HL-60 (cell line): ENCODE results near the gene ACCS.

ENCODE experiments used
- DNase-seq, 2 experiments: peaks; one replicate each; pipeline ENCODE4 v3.0.0-alpha.2; 2010 to 2020; ENCODE audit warnings: low read depth in 1 of 2, low spot score in 1 of 2
- H3K27ac ChIP-seq: fragments of 250-450 bp; sonication (Bioruptor Pico); replicated peaks from 2 replicates; pipeline ENCODE4 v1.5.1; 2020; ENCODE audit warnings: mild to moderate bottlenecking, moderate library complexity
- H3K27me3 ChIP-seq: fragments of 250-450 bp; sonication (Bioruptor Pico); 2 replicates; pipeline ENCODE4 v1.5.1; 2021; ENCODE audit warnings: mild to moderate bottlenecking, moderate library complexity; ENCODE audit not compliant: insufficient read depth, poor library complexity, severe bottlenecking
- H3K4me3 ChIP-seq: replicated peaks from 2 replicates; pipeline ENCODE4 v1.5.1; 2011; ENCODE audit warnings: mild to moderate bottlenecking, control low read depth, low read length; ENCODE audit not compliant: insufficient read depth
- CTCF ChIP-seq: IDR thresholded peaks from one replicate; pipeline ENCODE4 v1.5.1; 2011; ENCODE audit warnings: low read length, control low read depth, inconsistent platforms; ENCODE audit not compliant: insufficient read depth
- GABPA ChIP-seq: IDR thresholded peaks from 2 replicates; pipeline ENCODE4 v1.6.1; 2012; ENCODE audit warnings: low read depth
- POLR2AphosphoS5 ChIP-seq: IDR thresholded peaks from 2 replicates; pipeline ENCODE4 v1.6.1; 2012; ENCODE audit warnings: low read depth
- REST ChIP-seq: IDR thresholded peaks from 2 replicates; pipeline ENCODE4 v1.6.1; 2012; ENCODE audit warnings: low read depth; ENCODE audit not compliant: insufficient replicate concordance
- SPI1 ChIP-seq: IDR thresholded peaks from 2 replicates; pipeline ENCODE4 v1.6.1; 2012; ENCODE audit warnings: low read depth, mild to moderate bottlenecking, borderline replicate concordance

Gene ACCS

DNA sequence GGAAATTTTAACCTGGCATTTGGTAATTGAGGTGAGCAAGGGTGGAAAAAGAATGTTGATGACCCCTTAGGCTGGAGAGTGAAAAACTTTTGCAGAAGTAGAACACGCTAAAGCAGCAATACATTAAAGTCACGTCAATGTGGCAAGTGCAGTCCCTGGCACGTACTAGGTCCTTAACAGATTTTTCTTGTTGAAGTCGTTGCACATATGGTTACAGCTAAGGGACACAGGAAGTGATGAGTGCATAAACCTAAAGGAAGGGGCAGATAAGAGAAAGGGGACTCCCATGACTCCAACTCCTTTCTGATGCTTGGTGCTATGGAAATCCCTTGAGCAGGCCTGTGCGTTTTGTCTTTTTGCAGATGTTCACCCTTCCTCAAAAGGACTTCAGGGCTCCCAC lies 1.2 kb downstream of the ACCS start:
- Histone ChIP-seq H3K27ac (no peak overlapping the region), H3K27me3 (no peaks in the 10 kb centered on the region), H3K4me3 (no peak overlapping the region)
- DNase-seq, result no peak
- TF ChIP-seq REST (no peak), POLR2AphosphoS5 (no peak), GABPA (no peak), SPI1 (no peak), CTCF (no peak)

DNA sequence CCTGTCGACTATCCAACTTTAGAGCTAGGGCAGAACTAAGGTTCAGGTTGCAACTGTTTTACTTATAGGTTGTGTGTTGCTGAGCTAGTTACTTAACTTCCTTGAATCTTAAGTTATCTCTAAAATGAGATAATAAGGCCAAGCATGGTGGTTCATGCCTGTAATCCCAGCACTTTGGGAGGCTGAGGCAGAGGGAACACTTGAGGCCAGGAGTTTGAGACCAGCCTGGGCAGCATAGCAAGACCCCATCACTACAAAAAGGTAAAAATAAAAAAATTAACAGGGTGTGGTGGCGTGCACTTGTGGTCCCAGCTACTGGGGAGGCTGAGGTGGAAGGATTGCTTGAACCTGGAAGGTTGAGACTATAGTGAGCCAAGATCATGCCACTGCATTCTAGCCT lies 2.1 kb downstream of the ACCS start:
- H3K4me3 ChIP-seq, result no peak overlapping the region
- no peak overlapping the region for H3K27ac ChIP-seq
- TF ChIP-seq CTCF (no peak), POLR2AphosphoS5 (no peak), SPI1 (no peak), GABPA (no peak), REST (no peak)
- no peak for DNase-seq
- no peaks in the 10 kb centered on the region for H3K27me3 ChIP-seq

- TF ChIP-seq POLR2AphosphoS5 (no peak), REST (no peak), SPI1 (no peak), GABPA (no peak), CTCF (no peak)
- no peak for DNase-seq
- Histone ChIP-seq H3K27ac (no peak overlapping the region), H3K4me3 (no peak overlapping the region), H3K27me3 (no peaks in the 10 kb centered on the region)
Measured at GRCh38 chr11:44071157-44071556, 5.1 kb downstream of the ACCS start.
